ENCODE results near the gene SH3BP1.

- TF ChIP-seq GATA2 (IDR thresholded peaks at IDR 0.05; ENCODE audit: low read depth, low read length) = no peak
- TF ChIP-seq GATA3 (IDR thresholded peaks at IDR 0.05; ENCODE audit: low read depth, low read length) = no peak
Observed at GRCh38 chr22:37608477-37609239, 30.8 kb upstream of the SH3BP1 start, which contains the start of gene GGA1.
